Panc1 (cell line): ENCODE results near the gene COL6A1. TPM values are rescaled to one million over a fixed set of nuclear protein-coding genes. Genes with fewer than 3 reads are reported as not detected.
"Not testable (repeated sequence)": the region's sequence is repeated elsewhere in the genome, so short reads cannot be mapped to it uniquely, and the experiment has no call there.

ENCODE experiments used
- ATAC-seq: fragments of 200-7000 bp; cut with Tn5 transposase; 2 replicates; pipeline ENCODE4 v1.9.1; 2020; ENCODE audit warnings: mild to moderate bottlenecking, moderate library complexity
- BruUV-seq: library from RNA; stranded (reverse); fragments of 400-500 nt; replicated peaks from 2 replicates; lab custom pipeline; 2021; lab: Mats Ljungman, UMichigan
- CTCF ChIA-PET: fragments of 300-600 bp; sonication (Branson Sonifier 250); formaldehyde crosslinking; loops from one replicate; lab custom pipeline; 2022; ENCODE audit warnings: antibody characterized with exemption; lab: Charles Lee
- POLR2A ChIA-PET: fragments of 300-600 bp; sonication (Branson Sonifier 250); formaldehyde crosslinking; loops from one replicate; lab custom pipeline; 2022; ENCODE audit warnings: antibody characterized with exemption; lab: Charles Lee
- DNase-seq: peaks from one replicate; pipeline ENCODE4 v3.0.0-alpha.2; 2010; ENCODE audit warnings: low read depth, low spot score
- H3K27ac ChIP-seq: 2 replicates; pipeline ENCODE4 v1.5.1; 2011; ENCODE audit warnings: mild to moderate bottlenecking, low read length, inconsistent platforms
- H3K27me3 ChIP-seq: fragments of 200-500 bp; sonication (Bioruptor generic); 2 replicates; pipeline ENCODE4 v1.6.0; 2014; ENCODE audit warnings: low read length, inconsistent platforms; ENCODE audit not compliant: control insufficient read depth, insufficient read depth
- H3K36me3 ChIP-seq: fragments of 200-500 bp; sonication (Bioruptor generic); 2 replicates; pipeline ENCODE4 v1.5.1; 2014; ENCODE audit warnings: inconsistent platforms, mild to moderate bottlenecking, low read length, moderate library complexity; ENCODE audit not compliant: control insufficient read depth, insufficient read depth
- H3K4me1 ChIP-seq: 2 replicates; pipeline ENCODE4 v1.5.1; 2011; ENCODE audit warnings: inconsistent platforms, mild to moderate bottlenecking, low read length, moderate library complexity; ENCODE audit not compliant: control insufficient read depth, insufficient read depth
- H3K4me3 ChIP-seq, 2 experiments: 2 replicates each; pipeline ENCODE4 v1.5.1; 2011 to 2012; ENCODE audit warnings: low read depth in 2 of 2, low read length in 2 of 2, mild to moderate bottlenecking in 2 of 2, inconsistent platforms in 1 of 2, moderate library complexity in 1 of 2
- H3K9me3 ChIP-seq: fragments of 200-500 bp; sonication (Bioruptor generic); 2 replicates; pipeline ENCODE4 v1.5.1; 2014; ENCODE audit warnings: low read depth, mild to moderate bottlenecking, inconsistent platforms, low read length, moderate library complexity; ENCODE audit not compliant: control insufficient read depth, insufficient read depth
- CTCF ChIP-seq: fragments of 450-650 bp; IDR thresholded peaks from 2 replicates; pipeline ENCODE4 v1.5.1; 2017; ENCODE audit warnings: mild to moderate bottlenecking
- POLR2AphosphoS5 ChIP-seq: IDR thresholded peaks from 2 replicates; pipeline ENCODE4 v1.6.1; 2012; ENCODE audit warnings: mild to moderate bottlenecking, low read depth, low read length, moderate library complexity
- REST ChIP-seq, 2 experiments: IDR thresholded peaks; 2 replicates each; pipeline ENCODE4 v1.6.1; 2011 to 2012; ENCODE audit warnings: low read depth in 2 of 2, control low read depth in 1 of 2, low read length in 1 of 2, mild to moderate bottlenecking in 1 of 2, moderate library complexity in 1 of 2; ENCODE audit not compliant: insufficient read depth in 1 of 2
- SIN3A ChIP-seq: IDR thresholded peaks from 2 replicates; pipeline ENCODE4 v1.6.1; 2012; ENCODE audit warnings: low read depth, mild to moderate bottlenecking, low read length, moderate library complexity, borderline replicate concordance; ENCODE audit not compliant: insufficient read depth
- TCF7L2 ChIP-seq: IDR thresholded peaks from 2 replicates; pipeline ENCODE4 v1.6.1; 2011; ENCODE audit warnings: mild to moderate bottlenecking, low read depth, low read length, inconsistent platforms
- in situ Hi-C: cut with HindIII; loops from 2 replicates; pipeline ENCODE4 v1.10.0; 2016; ENCODE audit warnings: low sequenced_read_pairs, low pct_unique_long_range_greater_than_20kb
- intact Hi-C: fragments of 100-400 bp; cut with micrococcal nuclease; formaldehyde crosslinking; loops from one replicate; pipeline ENCODE4 v1.10.0; 2022; ENCODE audit not compliant: unreplicated experiment
- total RNA-seq: library from RNA; stranded (reverse); gene quantifications from one replicate; pipeline ENCODE4 v1.2.1, GENCODE V29; 2021; ENCODE audit not compliant: unreplicated experiment

The COL6A1 gene
- total RNA-seq, 1 experiment from 2014 or later: 34.2 TPM

GRCh38 chr21:45961408-45961807 lies 20.2 kb upstream of the COL6A1 start:
- in situ Hi-C loops, POLR2A ChIA-PET, ATAC-seq, H3K36me3 ChIP-seq, DNase-seq, intact Hi-C loops, H3K27me3 ChIP-seq, H3K27ac ChIP-seq, H3K4me3 ChIP-seq, BruUV-seq, H3K4me1 ChIP-seq, CTCF ChIA-PET, H3K9me3 ChIP-seq: not testable (repeated sequence)

- CTCF ChIA-PET: no interaction called here
- no peak for ATAC-seq
- no peaks in the 10 kb centered on the region for H3K4me1 ChIP-seq
- intact Hi-C loops (no loop called here), in situ Hi-C loops (no loop called here)
- DNase-seq: no peak
- no peaks in the 10 kb centered on the region for H3K36me3 ChIP-seq
- H3K27ac ChIP-seq: no peak overlapping the region
- BruUV-seq: no TSS peak
- no peak overlapping the region for H3K4me3 ChIP-seq
- POLR2A ChIA-PET: no interaction called here
- TF ChIP-seq POLR2AphosphoS5: no peak
- no peak for TF ChIP-seq REST (IDR thresholded peaks at IDR 0.05; ENCODE audit: insufficient read depth in 1 of 2, low read depth in 2 of 2, low read length in 1 of 2)
- TF ChIP-seq TCF7L2: no peak
- TF ChIP-seq CTCF: no peak
- TF ChIP-seq SIN3A: no peak
- peaks cover 3% of the 10 kb centered on the region; the same call in 1 of the 2 replicates for H3K27me3 ChIP-seq
- no peaks in the 10 kb centered on the region for H3K9me3 ChIP-seq
Measured at GRCh38 chr21:45962531-45963231, 18.9 kb upstream of the COL6A1 start.

GRCh38 chr21:45963232-45963570 lies 18.4 kb upstream of the COL6A1 start:
- DNase-seq: no peak
- Histone ChIP-seq H3K27ac (no peak overlapping the region), H3K36me3 (no peaks in the 10 kb centered on the region), H3K27me3 (peaks cover 3% of the 10 kb centered on the region; the same call in 1 of the 2 replicates), H3K4me3 (no peak overlapping the region), H3K4me1 (no peaks in the 10 kb centered on the region), H3K9me3 (no peaks in the 10 kb centered on the region)
- CTCF ChIA-PET: no interaction called here
- POLR2A ChIA-PET: no interaction called here
- no peak for ATAC-seq
- in situ Hi-C loops: no loop called here
- TF ChIP-seq CTCF: no peak
- no peak for TF ChIP-seq TCF7L2
- no peak for TF ChIP-seq REST (IDR thresholded peaks at IDR 0.05; ENCODE audit: insufficient read depth in 1 of 2, low read depth in 2 of 2, low read length in 1 of 2)
- TF ChIP-seq SIN3A: no peak
- no peak for TF ChIP-seq POLR2AphosphoS5
- no TSS peak for BruUV-seq
- intact Hi-C loops: no loop called here
